H1 (cell line): ENCODE data around the gene GRIA3. TPM values are rescaled to one million over a fixed set of nuclear protein-coding genes. Genes with fewer than 3 reads are reported as not detected.

Experiments
- CTCF ChIA-PET: fragments of 300-600 bp; sonication (Branson Sonifier 250); formaldehyde crosslinking; loops from one replicate; lab custom pipeline; 2021; ENCODE audit not compliant: partially characterized antibody; lab: Charles Lee
- POLR2A ChIA-PET: fragments of 300-600 bp; sonication (Branson Sonifier 250); formaldehyde crosslinking; loops from one replicate; lab custom pipeline; 2021; ENCODE audit warnings: inconsistent platforms; ENCODE audit not compliant: partially characterized antibody; lab: Charles Lee
- DNase-seq, 2 experiments: peaks; one replicate each; pipeline versions ENCODE4 v3.0.0 to v3.0.0-alpha.2; 2010 to 2022; ENCODE audit warnings: low spot score in 2 of 2, low read depth in 1 of 2, mixed read lengths in 1 of 2
- FAIRE-seq: peaks from 2 replicates; lab custom pipeline; 2011; peaks lifted over from hg19 to GRCh38; lab: Jason Lieb, UNC
- H2AFZ ChIP-seq: 2 replicates; pipeline ENCODE4 v1.8.1; 2012; ENCODE audit warnings: low read length, inconsistent platforms
- H2AK5ac ChIP-seq: 2 replicates; pipeline ENCODE4 v1.6.1; 2013; ENCODE audit warnings: low read depth, low read length
- H2BK120ac ChIP-seq: replicated peaks from 2 replicates; pipeline ENCODE3; 2013; ENCODE audit warnings: low read depth, low read length, inconsistent platforms
- H2BK12ac ChIP-seq: 2 replicates; pipeline ENCODE4 v1.6.1; 2013; ENCODE audit warnings: low read depth, low read length
- H2BK15ac ChIP-seq: 2 replicates; pipeline ENCODE4 v1.6.1; 2013; ENCODE audit warnings: low read length
- H2BK20ac ChIP-seq: 2 replicates; pipeline ENCODE4 v1.6.1; 2013; ENCODE audit warnings: low read length
- H2BK5ac ChIP-seq: 2 replicates; pipeline ENCODE4 v1.6.1; 2013; ENCODE audit warnings: low read depth, low read length
- H3K14ac ChIP-seq: 2 replicates; pipeline ENCODE4 v1.6.1; 2013; ENCODE audit warnings: inconsistent platforms; ENCODE audit not compliant: insufficient read length
- H3K18ac ChIP-seq: 2 replicates; pipeline ENCODE4 v1.6.1; 2013; ENCODE audit warnings: low read length; ENCODE audit errors: extremely low read depth
- H3K23ac ChIP-seq: 2 replicates; pipeline ENCODE4 v1.6.1; 2013; ENCODE audit warnings: inconsistent platforms; ENCODE audit not compliant: insufficient read length
- H3K23me2 ChIP-seq: 2 replicates; pipeline ENCODE4 v1.6.1; 2013; ENCODE audit warnings: low read depth, low read length
- H3K27ac ChIP-seq: 2 replicates; pipeline ENCODE4 v1.6.1; 2011; ENCODE audit warnings: low read depth, low read length, inconsistent platforms
- H3K27me3 ChIP-seq, 4 experiments: replicated peaks in 1 of 4; 1 replicate in 1 of 4; 2 replicates in 3 of 4; pipeline versions ENCODE4 v1.6.1 to v1.8.1; 2011 to 2013; ENCODE audit warnings: low read length in 3 of 4, mild to moderate bottlenecking in 3 of 4, inconsistent platforms in 2 of 4, mixed read lengths in 2 of 4, moderate library complexity in 1 of 4; ENCODE audit not compliant: control insufficient read depth in 3 of 4, insufficient read depth in 3 of 4; ENCODE audit errors: extremely low read depth in 1 of 4
- H3K36me3 ChIP-seq, 4 experiments: 2 replicates each; pipeline versions ENCODE4 v1.6.1 to v1.8.1; 2011 to 2013; ENCODE audit warnings: mild to moderate bottlenecking in 4 of 4, low read length in 3 of 4, moderate library complexity in 2 of 4, control low read depth in 1 of 4, inconsistent platforms in 1 of 4; ENCODE audit not compliant: insufficient read depth in 4 of 4, control insufficient read depth in 2 of 4
- H3K4ac ChIP-seq: replicated peaks from 2 replicates; pipeline ENCODE3; 2013; ENCODE audit warnings: low read length, low read depth, mixed read lengths, inconsistent platforms; ENCODE audit not compliant: insufficient read length
- H3K4me1 ChIP-seq, 4 experiments: replicated peaks in 1 of 4; 1 replicate in 1 of 4; 2 replicates in 3 of 4; pipeline versions ENCODE4 v1.6.1 to v1.8.1; 2011 to 2013; ENCODE audit warnings: low read length in 3 of 4, inconsistent platforms in 2 of 4, mixed read lengths in 1 of 4; ENCODE audit not compliant: insufficient read depth in 4 of 4, control insufficient read depth in 3 of 4
- H3K4me2 ChIP-seq, 2 experiments: 2 replicates each; pipeline versions ENCODE4 v1.6.1 to v1.8.1; 2011 to 2013; ENCODE audit warnings: low read depth in 2 of 2, low read length in 2 of 2, control low read depth in 1 of 2, inconsistent platforms in 1 of 2, mild to moderate bottlenecking in 1 of 2; ENCODE audit not compliant: insufficient read depth in 1 of 2
- H3K4me3 ChIP-seq, 4 experiments: fragments of 200-600, 300-600 bp in 1 of 4; sonication (generic), shearing (Covaris generic), sonication (Bioruptor Twin) in 1 of 4; 2 replicates each; pipeline versions ENCODE4 v1.5.1 to v1.8.1; 2011 to 2016; ENCODE audit warnings: low read length in 4 of 4, low read depth in 3 of 4, control low read depth in 2 of 4, inconsistent platforms in 2 of 4, mild to moderate bottlenecking in 2 of 4, mixed read lengths in 1 of 4, moderate library complexity in 1 of 4; ENCODE audit not compliant: insufficient read depth in 2 of 4; ENCODE audit errors: extremely low read depth in 1 of 4
- H3K56ac ChIP-seq: replicated peaks from 2 replicates; pipeline ENCODE3; 2013; ENCODE audit warnings: low read depth, mild to moderate bottlenecking, mixed read lengths, low read length, inconsistent platforms; ENCODE audit not compliant: insufficient read length
- H3K79me1 ChIP-seq: 2 replicates; pipeline ENCODE4 v1.6.1; 2013; ENCODE audit warnings: low read depth, low read length, control low read depth
- H3K79me2 ChIP-seq, 2 experiments: 2 replicates each; pipeline versions ENCODE4 v1.6.1 to v1.8.1; 2012 to 2013; ENCODE audit warnings: low read length in 2 of 2, mild to moderate bottlenecking in 2 of 2, inconsistent platforms in 1 of 2; ENCODE audit not compliant: insufficient read depth in 2 of 2, control insufficient read depth in 1 of 2
- H3K9ac ChIP-seq, 4 experiments: replicated peaks in 1 of 4; 1 replicate in 1 of 4; 2 replicates in 3 of 4; pipeline versions ENCODE4 v1.6.1 to v1.8.1; 2011 to 2013; ENCODE audit warnings: low read depth in 3 of 4, low read length in 3 of 4, control low read depth in 2 of 4, mild to moderate bottlenecking in 2 of 4, moderate library complexity in 2 of 4, inconsistent platforms in 1 of 4; ENCODE audit errors: extremely low read depth in 1 of 4
- H3K9me3 ChIP-seq, 2 experiments: 2 replicates each; pipeline versions ENCODE4 v1.6.1 to v1.8.1; 2012 to 2013; ENCODE audit warnings: mild to moderate bottlenecking in 2 of 2, moderate library complexity in 2 of 2, control low read depth in 1 of 2, inconsistent platforms in 1 of 2, low read depth in 1 of 2, low read length in 1 of 2, mixed read lengths in 1 of 2; ENCODE audit not compliant: insufficient read depth in 2 of 2
- H4K20me1 ChIP-seq, 2 experiments: replicated peaks in 1 of 2; 2 replicates each; pipeline versions ENCODE3 to v1.8.1; 2011 to 2013; ENCODE audit warnings: inconsistent platforms in 2 of 2, low read length in 2 of 2, mild to moderate bottlenecking in 1 of 2; ENCODE audit not compliant: insufficient read depth in 2 of 2, control insufficient read depth in 1 of 2
- H4K5ac ChIP-seq: 2 replicates; pipeline ENCODE4 v1.6.1; 2013; ENCODE audit warnings: low read length, low read depth, mixed read lengths, inconsistent platforms; ENCODE audit not compliant: insufficient read length
- H4K8ac ChIP-seq: 2 replicates; pipeline ENCODE4 v1.8.0; 2013; ENCODE audit warnings: mild to moderate bottlenecking, moderate library complexity, low read length, inconsistent platforms; ENCODE audit not compliant: insufficient read depth; ENCODE audit errors: extremely low read depth
- H4K91ac ChIP-seq: replicated peaks from 2 replicates; pipeline ENCODE3; 2013; ENCODE audit warnings: low read length, mixed read lengths, inconsistent platforms; ENCODE audit not compliant: insufficient read length
- BRCA1 ChIP-seq: IDR thresholded peaks from 2 replicates; pipeline ENCODE4 v1.6.1; 2012; ENCODE audit warnings: low read depth, low read length, improper control_type of control experiment
- EP300 ChIP-seq, 2 experiments: IDR thresholded peaks; 1 replicate in 1 of 2; 2 replicates in 1 of 2; pipeline ENCODE4 v1.6.1; 2011 to 2012; ENCODE audit warnings: low read depth in 2 of 2, low read length in 2 of 2, mild to moderate bottlenecking in 2 of 2, borderline replicate concordance in 1 of 2, inconsistent platforms in 1 of 2, moderate library complexity in 1 of 2
- HDAC2 ChIP-seq, 2 experiments: fragments of 300-600 bp in 1 of 2; sonication (generic) in 1 of 2; IDR thresholded peaks; 2 replicates each; pipeline ENCODE4 v1.6.1; 2011 to 2012; ENCODE audit warnings: low read depth in 2 of 2, low read length in 2 of 2, mild to moderate bottlenecking in 2 of 2, moderate library complexity in 2 of 2, borderline replicate concordance in 1 of 2, inconsistent platforms in 1 of 2
- JUN ChIP-seq: IDR thresholded peaks from 2 replicates; pipeline ENCODE4 v1.6.1; 2011; ENCODE audit warnings: low read depth, mild to moderate bottlenecking, improper control_type of control experiment, low read length
- SAP30 ChIP-seq: fragments of 300-600 bp; sonication (generic); IDR thresholded peaks from 2 replicates; pipeline ENCODE4 v1.7.1; 2012; ENCODE audit warnings: low read length, moderate library complexity, mild to moderate bottlenecking, inconsistent platforms; ENCODE audit not compliant: insufficient read depth, insufficient replicate concordance
- SP1 ChIP-seq: IDR thresholded peaks from 2 replicates; pipeline ENCODE4 v1.6.1; 2011; ENCODE audit warnings: low read depth, low read length
- SP2 ChIP-seq: IDR thresholded peaks from 2 replicates; pipeline ENCODE4 v1.6.1; 2012; ENCODE audit warnings: mild to moderate bottlenecking, low read length, inconsistent platforms
- SRF ChIP-seq: IDR thresholded peaks from 2 replicates; pipeline ENCODE4 v1.6.1; 2011; ENCODE audit warnings: mild to moderate bottlenecking, low read depth, low read length, moderate library complexity
- TAF7 ChIP-seq: optimal IDR thresholded peaks from 2 replicates; pipeline ENCODE3; 2011; ENCODE audit warnings: low read depth, mild to moderate bottlenecking, inconsistent platforms, low read length, moderate library complexity, borderline replicate concordance
- TCF12 ChIP-seq: IDR thresholded peaks from 2 replicates; pipeline ENCODE4 v1.6.1; 2011; ENCODE audit warnings: low read depth, mild to moderate bottlenecking, low read length
- TEAD4 ChIP-seq: IDR thresholded peaks from 2 replicates; pipeline ENCODE4 v1.6.1; 2012; ENCODE audit warnings: low read depth, low read length, inconsistent platforms, mixed read lengths
- polyA plus RNA-seq, 7 experiments: library from polyadenylated mRNA; depleted of rRNA in 3 of 7; stranded (reverse) in 5 of 7; unstranded in 2 of 7; fragments of >200 nt in 5 of 7; fragments of 200-250 nt in 2 of 7; gene quantifications; 1 replicate in 5 of 7; 2 replicates in 1 of 7; 4 replicates in 1 of 7; pipeline versions ENCODE4 v1.2.1 to v1.2.3, GENCODE V29; 2011 to 2013; ENCODE audit warnings: missing spikeins in 2 of 7, mixed read lengths in 2 of 7
- total RNA-seq: library from RNA; stranded (reverse); fragmentation: NEBNext Ultra II Directional; extraction: Animal tissue kit (Norgen Biotek cat#: 25700); gene quantifications from 2 replicates; pipeline ENCODE4 v1.2.1, GENCODE V29; 2021
- TF ChIP-seq, protein P1 (sequence below): IDR thresholded peaks from 2 replicates; pipeline ENCODE4 v1.6.1; 2011; ENCODE audit warnings: low read depth, mild to moderate bottlenecking, low read length; ENCODE audit not compliant: insufficient read depth
- TF ChIP-seq, protein P2 (sequence below): IDR thresholded peaks from 2 replicates; pipeline ENCODE4 v1.6.1; 2011; ENCODE audit warnings: low read length, improper control_type of control experiment

GRIA3 gene
- total and polyA plus RNA-seq, 2 of the 8 experiments (the other 6 are each of a cell fraction or from before 2014, with no cell fraction given): 2.6 to 3.0 TPM

DNA sequence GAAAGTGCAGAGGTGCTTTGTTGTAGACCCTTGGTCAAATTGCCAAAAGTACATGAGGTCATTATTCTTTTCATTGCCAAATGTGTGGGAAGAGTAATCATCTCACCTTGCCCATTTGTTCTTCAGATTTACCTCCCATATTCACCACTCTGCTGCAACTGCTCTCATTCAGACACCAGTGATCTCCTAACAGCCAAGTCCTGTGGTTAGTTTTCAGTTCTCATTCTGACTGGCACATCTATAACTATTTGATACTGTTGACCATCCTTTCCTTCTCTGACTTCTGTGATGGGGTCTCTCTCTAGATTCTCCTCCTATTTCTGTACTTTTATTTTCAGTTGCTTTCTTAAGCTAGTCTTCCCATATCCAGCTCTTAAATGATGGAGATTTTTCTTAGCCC is 39.8 kb downstream of the GRIA3 start:
- no peak overlapping the region for H3K23ac ChIP-seq
- no peak overlapping the region for H2AFZ ChIP-seq
- no peak overlapping the region for H3K14ac ChIP-seq
- H2BK5ac ChIP-seq: no peak overlapping the region
- POLR2A ChIA-PET: no interaction called here
- no peak overlapping the region for H2BK20ac ChIP-seq
- H4K20me1 ChIP-seq: no peaks in the 10 kb centered on the region
- no peak overlapping the region for H3K4me3 ChIP-seq
- H3K9ac ChIP-seq: no peak overlapping the region
- no peaks in the 10 kb centered on the region for H3K9me3 ChIP-seq
- peaks cover 0 to 3% (median 1%) of the 10 kb centered on the region in 4 experiments; a peak in 3 of 7 replicates for H3K27me3 ChIP-seq
- H2BK12ac ChIP-seq: no peak overlapping the region
- no peak overlapping the region for H4K5ac ChIP-seq
- peaks cover 0 to 2% (median 0%) of the 10 kb centered on the region in 4 experiments; a peak in 2 of 7 replicates for H3K4me1 ChIP-seq
- H2BK120ac ChIP-seq: no peak overlapping the region
- CTCF ChIA-PET: interaction anchor here (0.6 kb wide), 1 partner anchor 164 kb away, joined by 3 read pairs; no protein-coding TSS in a partner anchor
- H4K8ac ChIP-seq: no peak overlapping the region
- H3K4ac ChIP-seq: no peak overlapping the region
- no peaks in the 10 kb centered on the region for H3K79me2 ChIP-seq
- no peak overlapping the region for H3K4me2 ChIP-seq
- no peak overlapping the region for H3K27ac ChIP-seq
- H3K79me1 ChIP-seq: no peaks in the 10 kb centered on the region
- no peaks in the 10 kb centered on the region for H3K36me3 ChIP-seq
- no peak for FAIRE-seq
- no peak for DNase-seq
- H3K56ac ChIP-seq: no peak overlapping the region
- H2AK5ac ChIP-seq: no peak overlapping the region
- no peak overlapping the region for H3K18ac ChIP-seq
- TF ChIP-seq SP1 (no peak), TAF7 (no peak), JUN (no peak), SRF (no peak), HDAC2 (IDR thresholded peaks at IDR 0.05; ENCODE audit: borderline replicate concordance in 1 of 2, low read depth in 2 of 2, low read length in 2 of 2) (no peak), EP300 (IDR thresholded peaks at IDR 0.05; ENCODE audit: borderline replicate concordance in 1 of 2, low read depth in 2 of 2, low read length in 2 of 2) (no peak), TEAD4 (no peak), SP2 (no peak), TCF12 (no peak), BRCA1 (no peak), SAP30 (no peak)
- TF ChIP-seq, protein P1, sequence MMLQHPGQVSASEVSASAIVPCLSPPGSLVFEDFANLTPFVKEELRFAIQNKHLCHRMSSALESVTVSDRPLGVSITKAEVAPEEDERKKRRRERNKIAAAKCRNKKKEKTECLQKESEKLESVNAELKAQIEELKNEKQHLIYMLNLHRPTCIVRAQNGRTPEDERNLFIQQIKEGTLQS: no peak
- TF ChIP-seq, protein P2, sequence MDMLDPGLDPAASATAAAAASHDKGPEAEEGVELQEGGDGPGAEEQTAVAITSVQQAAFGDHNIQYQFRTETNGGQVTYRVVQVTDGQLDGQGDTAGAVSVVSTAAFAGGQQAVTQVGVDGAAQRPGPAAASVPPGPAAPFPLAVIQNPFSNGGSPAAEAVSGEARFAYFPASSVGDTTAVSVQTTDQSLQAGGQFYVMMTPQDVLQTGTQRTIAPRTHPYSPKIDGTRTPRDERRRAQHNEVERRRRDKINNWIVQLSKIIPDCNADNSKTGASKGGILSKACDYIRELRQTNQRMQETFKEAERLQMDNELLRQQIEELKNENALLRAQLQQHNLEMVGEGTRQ: no peak
- H2BK15ac ChIP-seq: no peak overlapping the region
- H4K91ac ChIP-seq: no peak overlapping the region
- no peaks in the 10 kb centered on the region for H3K23me2 ChIP-seq
